GM21360 (cell line): Measurements from ENCODE around the gene CNNM2.
"Not testable (repeated sequence)": the region's sequence is repeated elsewhere in the genome, so short reads cannot be mapped to it uniquely, and the experiment has no call there.

Source experiments
- ATAC-seq: cut with Tn5 transposase; IDR thresholded peaks from one replicate; pipeline ENCODE4 v1.9.1; 2021; ENCODE audit warnings: mild to moderate bottlenecking, moderate library complexity; ENCODE audit not compliant: unreplicated experiment

The CNNM2 gene

GRCh38 chr10:102923601-102924000 lies 5.5 kb downstream of the CNNM2 start:
- no peak for ATAC-seq

- no peak for ATAC-seq
Observed at GRCh38 chr10:102926842-102927241, 8.7 kb downstream of the CNNM2 start.

- ATAC-seq: no peak
Observed at GRCh38 chr10:102927311-102928010, 9.4 kb downstream of the CNNM2 start.

GRCh38 chr10:102928442-102928841 lies 10.3 kb downstream of the CNNM2 start:
- not testable (repeated sequence) for ATAC-seq

GRCh38 chr10:102930720-102931119 lies 12.6 kb downstream of the CNNM2 start:
- no peak for ATAC-seq

GRCh38 chr10:102931643-102932042 lies 13.5 kb downstream of the CNNM2 start:
- ATAC-seq: no peak

- ATAC-seq: no peak
Observed at GRCh38 chr10:102935505-102935904, 17.4 kb downstream of the CNNM2 start.

GRCh38 chr10:102935939-102936605 lies 18.0 kb downstream of the CNNM2 start:
- ATAC-seq: no peak

- ATAC-seq: no peak
Observed at GRCh38 chr10:102941401-102941800, 23.3 kb downstream of the CNNM2 start.

GRCh38 chr10:102945449-102945848 lies 27.4 kb downstream of the CNNM2 start:
- ATAC-seq: no peak

GRCh38 chr10:102945962-102946361 lies 27.9 kb downstream of the CNNM2 start:
- ATAC-seq: no peak

- ATAC-seq: no peak
Observed at GRCh38 chr10:102946992-102947391, 28.9 kb downstream of the CNNM2 start.

GRCh38 chr10:102948176-102948575 lies 30.1 kb downstream of the CNNM2 start:
- ATAC-seq: no peak

GRCh38 chr10:102948786-102949185 lies 30.7 kb downstream of the CNNM2 start:
- ATAC-seq: no peak

GRCh38 chr10:102949916-102950315 lies 31.8 kb downstream of the CNNM2 start:
- ATAC-seq: no peak

- no peak for ATAC-seq
Observed at GRCh38 chr10:102951316-102951715, 33.2 kb downstream of the CNNM2 start.

GRCh38 chr10:102959360-102959759 lies 41.3 kb downstream of the CNNM2 start:
- no peak for ATAC-seq

GRCh38 chr10:102960157-102960556 lies 42.1 kb downstream of the CNNM2 start:
- no peak for ATAC-seq

- no peak for ATAC-seq
Observed at GRCh38 chr10:102962267-102962666, 44.2 kb downstream of the CNNM2 start.

GRCh38 chr10:102962951-102963755 lies 45.1 kb downstream of the CNNM2 start:
- no peak for ATAC-seq

GRCh38 chr10:102963756-102964025 lies 45.6 kb downstream of the CNNM2 start:
- no peak for ATAC-seq

- ATAC-seq: not testable (repeated sequence)
Observed at GRCh38 chr10:102964064-102964463, 46.0 kb downstream of the CNNM2 start.
